GM18519 (cell line): ENCODE results near the gene DHRS2.

Source experiments
- ATAC-seq: cut with Tn5 transposase; IDR thresholded peaks from one replicate; pipeline ENCODE4 v1.9.1; 2021; ENCODE audit warnings: mild to moderate bottlenecking, moderate library complexity; ENCODE audit not compliant: unreplicated experiment, low FRiP score

DHRS2 gene

GRCh38 chr14:23612354-23612732 is 23.8 kb upstream of the DHRS2 start:
- ATAC-seq = no peak

- no peak for ATAC-seq
These were observed 23.4 kb upstream of the DHRS2 start for GRCh38 chr14:23612802-23613201.

DNA sequence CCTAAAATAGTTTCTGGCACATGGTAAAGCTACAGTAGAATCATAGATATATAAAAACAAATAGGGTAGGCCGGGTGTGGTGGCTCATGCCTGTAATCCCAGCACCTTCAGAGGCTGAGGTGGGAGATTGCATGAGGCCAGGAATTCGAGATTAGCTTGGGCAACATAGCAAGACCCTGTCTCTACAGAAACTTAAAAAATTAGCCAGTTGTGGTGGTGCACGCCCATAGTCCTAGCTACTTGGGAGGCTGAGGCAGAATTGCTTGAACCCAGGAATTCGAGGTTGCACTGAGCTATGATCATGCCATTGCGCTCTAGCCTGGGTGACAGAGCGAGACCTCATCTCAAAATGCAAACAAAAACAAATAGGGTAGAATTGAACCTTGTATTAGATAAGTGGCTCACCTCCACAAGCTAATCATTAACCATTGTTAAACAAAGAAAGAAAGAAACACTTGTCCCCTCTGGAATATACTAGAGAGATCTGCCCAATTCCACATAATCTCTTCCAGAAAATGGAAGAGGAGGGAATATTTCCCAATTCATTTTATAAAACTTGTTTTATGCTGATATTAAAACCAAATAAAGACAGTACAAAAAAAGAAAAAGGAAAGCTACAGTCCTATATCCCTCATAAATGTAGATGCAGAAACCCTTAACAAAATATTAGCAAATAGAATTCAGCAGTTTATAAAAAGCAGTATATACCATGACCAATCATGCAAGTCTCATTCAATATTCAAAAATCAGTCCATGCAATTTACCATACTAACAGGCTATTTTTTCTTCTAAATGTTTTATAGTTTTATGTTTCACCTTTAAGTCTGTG is 22.7 kb upstream of the DHRS2 start:
- ATAC-seq = no peak

GRCh38 chr14:23614395-23614828 is 21.8 kb upstream of the DHRS2 start:
- no peak for ATAC-seq

DNA sequence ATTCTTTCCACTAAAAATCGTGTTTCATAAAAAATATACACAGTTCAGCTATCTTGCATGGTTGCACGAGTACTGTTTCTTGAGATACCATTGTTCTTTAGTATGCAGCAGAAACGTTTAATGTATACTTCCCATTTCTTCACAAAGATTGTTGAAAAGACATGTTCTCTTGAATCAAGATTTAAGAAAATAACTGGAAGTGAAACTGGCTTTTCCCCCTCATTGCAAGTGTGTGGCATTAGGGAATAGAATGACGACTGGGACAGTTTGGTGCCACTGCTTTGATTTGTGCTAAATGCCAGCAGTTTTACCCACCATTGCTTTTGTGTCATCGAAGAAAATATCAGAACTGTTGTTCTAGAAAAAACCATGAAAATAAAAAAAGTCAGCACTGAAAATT is 20.3 kb upstream of the DHRS2 start:
- no peak for ATAC-seq

GRCh38 chr14:23617539-23617938 is 18.6 kb upstream of the DHRS2 start:
- ATAC-seq = no peak

DNA sequence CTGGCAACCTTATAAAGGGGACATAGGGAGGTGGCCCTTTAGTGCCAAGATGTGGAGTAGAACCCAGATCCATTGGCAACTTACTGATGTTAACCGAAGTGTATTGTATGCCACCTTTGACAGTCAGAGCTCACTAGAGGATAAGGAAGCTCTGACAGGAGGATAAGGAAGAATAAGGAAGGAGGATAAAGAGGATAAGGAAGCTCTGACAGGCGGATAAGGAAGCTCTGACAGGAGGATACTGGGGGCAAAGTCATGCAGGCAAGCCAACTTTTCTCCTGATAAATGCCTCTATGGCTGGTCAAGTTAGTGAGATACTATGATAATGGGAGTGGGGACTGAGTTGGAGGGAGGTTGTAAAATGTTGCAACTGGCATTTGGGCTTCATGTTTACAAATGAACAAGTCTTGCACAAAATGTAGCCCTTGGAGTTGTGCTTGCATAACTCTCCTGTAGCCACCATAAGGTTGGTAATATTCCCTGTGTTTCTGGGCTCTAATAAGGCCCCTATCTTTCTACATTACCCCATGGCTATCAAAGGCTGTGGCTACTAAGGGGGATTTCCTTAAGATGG is 17.7 kb upstream of the DHRS2 start:
- no peak for ATAC-seq

DNA sequence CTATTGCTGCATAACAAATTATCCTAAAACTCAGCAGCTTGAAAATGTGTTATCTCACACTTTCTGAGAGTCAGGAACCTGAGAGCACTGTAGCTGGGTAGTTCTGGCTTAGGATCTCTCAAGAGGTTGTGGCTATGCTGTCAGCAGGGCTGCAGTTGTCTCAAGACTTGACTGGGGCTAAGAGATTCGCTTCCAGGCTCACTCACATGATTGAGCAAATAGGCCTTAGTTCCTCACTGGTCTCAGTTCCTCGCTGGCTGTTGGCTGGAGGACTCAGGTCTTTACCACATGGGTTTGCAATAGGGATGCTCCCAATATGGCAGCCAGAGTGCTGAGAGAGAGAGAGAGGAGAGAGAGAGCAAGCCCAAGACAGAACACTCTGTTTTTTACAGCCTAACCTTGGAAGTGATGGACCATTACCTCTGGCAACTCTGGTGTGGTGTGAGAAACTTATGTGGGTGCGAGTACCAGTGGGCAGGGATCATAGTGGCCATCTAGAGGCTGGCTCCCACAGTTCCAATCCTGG is 15.9 kb upstream of the DHRS2 start:
- no peak for ATAC-seq

GRCh38 chr14:23621204-23621931 is 14.8 kb upstream of the DHRS2 start:
- no peak for ATAC-seq

DNA sequence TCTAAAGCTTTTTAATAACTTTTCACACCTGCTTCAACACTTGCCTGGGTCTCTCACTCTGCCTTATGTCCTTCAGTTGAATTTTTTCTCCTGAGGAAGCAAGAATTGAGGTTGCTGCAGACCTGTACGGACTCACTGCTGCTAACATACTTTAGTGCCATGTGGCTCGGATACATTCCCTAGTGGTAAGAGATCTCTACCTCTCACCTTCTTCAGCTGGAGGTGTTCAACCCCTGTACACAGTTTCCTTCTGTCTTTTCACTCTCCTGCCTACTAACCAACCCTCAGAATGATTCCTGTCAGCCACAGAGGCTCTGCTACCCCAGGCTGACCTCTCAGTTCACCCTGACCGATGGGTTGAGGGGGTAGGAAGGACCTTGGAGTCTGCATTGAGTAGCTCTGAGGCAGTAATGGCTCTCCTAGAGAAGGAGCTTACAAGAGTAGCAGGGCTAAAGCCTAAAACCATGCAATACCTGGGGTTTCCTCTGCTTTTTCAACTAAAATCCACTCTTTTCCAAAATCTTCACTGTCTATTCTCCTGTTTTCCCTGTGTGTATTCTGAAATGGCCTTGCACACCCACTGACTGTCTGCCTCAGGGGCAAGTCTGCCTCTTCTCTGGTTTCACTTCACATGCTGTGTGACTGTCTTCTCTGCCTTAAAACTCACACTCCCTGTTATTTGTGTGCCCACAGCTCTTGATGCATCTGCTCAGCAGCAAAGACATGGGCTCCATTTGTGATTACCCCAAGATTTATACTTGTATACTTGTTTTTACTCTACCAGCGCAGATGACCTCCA is 14.0 kb upstream of the DHRS2 start:
- no peak for ATAC-seq

GRCh38 chr14:23622990-23623389 is 13.2 kb upstream of the DHRS2 start:
- no peak for ATAC-seq

DNA sequence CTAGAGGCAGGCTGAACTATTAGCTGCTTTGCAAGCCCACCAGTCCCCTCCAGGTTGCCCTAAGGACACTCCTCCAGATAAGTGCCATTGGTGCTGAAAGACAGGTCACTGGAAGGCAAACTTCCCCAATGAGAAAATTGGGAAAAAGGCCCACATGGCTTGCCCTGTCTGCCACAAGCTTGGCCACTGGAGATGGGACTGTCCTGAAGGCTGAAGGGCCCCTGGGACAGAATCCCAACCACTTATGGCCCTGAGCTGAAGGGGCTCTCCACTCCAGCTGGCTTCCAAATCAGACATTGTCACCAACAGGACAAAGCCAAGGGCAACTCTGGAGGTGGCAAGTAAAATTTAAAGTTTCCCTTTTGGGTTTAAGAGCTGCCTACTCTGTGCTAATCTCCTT is 12.2 kb upstream of the DHRS2 start:
- ATAC-seq = no peak

DNA sequence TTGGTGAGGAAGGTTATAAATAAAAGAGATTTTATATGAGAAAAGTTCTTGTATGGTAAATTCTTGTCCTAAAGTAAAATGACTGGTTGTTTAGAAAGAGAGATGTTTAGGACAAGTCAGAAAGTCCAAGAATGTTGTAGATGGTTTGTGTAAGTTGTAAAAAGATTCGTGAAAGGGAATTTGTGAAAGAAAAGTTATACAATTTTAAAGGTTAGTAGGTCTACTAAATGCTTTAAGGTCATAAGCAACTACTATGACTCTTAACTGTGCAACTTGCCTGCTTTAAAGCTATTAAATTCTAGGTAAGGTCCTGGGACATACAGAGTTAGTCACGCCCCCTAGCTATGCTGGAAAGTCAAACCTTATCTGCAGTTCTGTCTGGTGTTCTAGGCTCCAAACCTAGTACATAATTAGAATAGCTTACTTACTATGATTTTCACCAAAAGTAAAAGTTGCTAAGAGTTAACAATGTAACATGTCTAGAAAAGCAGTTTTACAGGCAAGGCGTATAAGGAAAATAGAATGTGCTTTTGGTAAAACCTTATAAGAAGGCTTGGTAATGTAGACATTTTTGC is 11.2 kb upstream of the DHRS2 start:
- ATAC-seq = no peak

DNA sequence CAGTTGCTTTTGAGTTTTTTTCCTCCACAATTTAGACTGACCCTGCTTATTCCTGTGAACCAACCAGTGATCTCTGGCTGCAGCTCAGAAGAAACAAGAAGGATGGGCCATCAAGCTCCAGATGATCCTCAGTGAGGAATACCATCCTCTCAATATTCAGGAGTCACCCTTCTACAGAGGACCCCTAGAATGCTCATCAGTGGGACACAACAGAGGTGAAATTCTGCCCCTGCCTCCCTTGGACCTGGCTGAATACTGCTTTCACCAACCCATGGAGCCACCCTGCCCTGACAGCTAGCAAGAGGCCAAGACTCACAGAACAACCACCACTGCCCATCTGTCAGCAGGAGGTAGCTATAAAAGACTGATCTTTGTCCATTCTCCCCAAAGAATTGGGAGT is 9.2 kb upstream of the DHRS2 start:
- ATAC-seq = no peak

DNA sequence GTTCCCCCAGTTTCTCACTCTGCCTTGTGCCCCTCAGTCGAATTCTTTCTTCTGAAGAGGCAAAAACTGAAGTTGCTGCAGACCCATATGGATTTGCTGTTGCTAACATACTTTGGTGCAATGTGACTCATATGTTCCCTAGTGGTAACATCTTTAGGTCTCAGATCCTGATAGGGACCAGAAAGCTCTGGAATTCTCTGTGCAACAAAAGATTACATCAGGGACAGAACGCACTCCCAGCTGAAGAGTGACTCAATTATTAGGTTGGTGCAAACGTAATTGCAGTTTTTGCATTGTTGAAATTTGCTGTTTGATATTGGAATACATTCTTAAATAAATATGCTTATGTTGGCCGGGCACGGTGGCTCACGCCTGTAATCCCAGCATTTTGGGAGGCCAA is 8.2 kb upstream of the DHRS2 start:
- no peak for ATAC-seq

GRCh38 chr14:23629204-23629603 is 7.0 kb upstream of the DHRS2 start:
- ATAC-seq = no peak

GRCh38 chr14:23629832-23630396 is 6.2 kb upstream of the DHRS2 start:
- no peak for ATAC-seq

- no peak for ATAC-seq
These were observed 5.5 kb upstream of the DHRS2 start for GRCh38 chr14:23630687-23631086.

DNA sequence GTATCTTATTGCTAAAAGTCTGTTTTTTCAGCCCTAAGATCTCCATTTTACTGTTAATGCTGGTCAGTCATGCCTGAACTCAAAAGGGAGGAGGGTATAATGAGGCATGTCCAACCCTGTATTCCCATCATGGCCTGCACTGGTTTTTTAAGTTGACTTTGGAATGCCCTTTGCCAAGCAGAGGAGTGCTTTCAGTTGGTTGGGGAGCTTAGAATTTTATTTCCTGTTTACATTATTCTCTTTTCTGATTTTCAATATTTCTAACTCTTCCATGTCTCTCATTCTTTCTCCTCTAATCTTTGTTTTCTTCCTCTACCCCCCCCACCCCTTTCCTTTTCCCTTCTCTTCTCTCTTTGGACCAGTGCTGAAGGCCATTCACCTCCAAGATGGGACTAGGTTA is 4.9 kb upstream of the DHRS2 start:
- no peak for ATAC-seq
